Liver (tissue), 9 donors: ENCODE results near the gene ALPK3. TPM values are rescaled to one million over a fixed set of nuclear protein-coding genes. Genes with fewer than 3 reads are reported as not detected.

ENCODE experiments used
- DNase-seq: peaks from one replicate; pipeline ENCODE4 v3.0.0-alpha.2; 2017; ENCODE audit warnings: low spot score
- H3K27ac ChIP-seq, 2 donors: one replicate each; pipeline ENCODE4 v1.7.0; 2013; ENCODE audit warnings: inconsistent platforms in 2 of 2, low read length in 2 of 2, control low read depth in 1 of 2, low read depth in 1 of 2, mild to moderate bottlenecking in 1 of 2
- H3K27me3 ChIP-seq, 4 donors: one replicate each; pipeline versions ENCODE4 v1.6.1 to v1.7.0; 2013; ENCODE audit warnings: low read length in 3 of 4, inconsistent platforms in 1 of 4, mild to moderate bottlenecking in 1 of 4, moderate library complexity in 1 of 4; ENCODE audit not compliant: control insufficient read depth in 4 of 4, insufficient read depth in 4 of 4
- H3K36me3 ChIP-seq, 4 donors: one replicate each; pipeline versions ENCODE4 v1.6.1 to v1.7.0; 2013; ENCODE audit warnings: low read length in 3 of 4, mild to moderate bottlenecking in 3 of 4, low read depth in 1 of 4, moderate library complexity in 1 of 4; ENCODE audit not compliant: control insufficient read depth in 4 of 4, insufficient read depth in 3 of 4
- H3K4me1 ChIP-seq, 4 donors: one replicate each; pipeline versions ENCODE4 v1.6.1 to v1.7.0; 2013; ENCODE audit warnings: low read length in 3 of 4, mild to moderate bottlenecking in 3 of 4, moderate library complexity in 1 of 4; ENCODE audit not compliant: control insufficient read depth in 4 of 4, insufficient read depth in 4 of 4
- H3K4me3 ChIP-seq, 3 donors: one replicate each; pipeline versions ENCODE4 v1.6.1 to v1.7.0; 2013; ENCODE audit warnings: low read length in 3 of 3, control low read depth in 1 of 3, low read depth in 1 of 3, mild to moderate bottlenecking in 1 of 3
- H3K9ac ChIP-seq, 2 donors: one replicate each; pipeline ENCODE4 v1.7.0; 2013; ENCODE audit warnings: low read length in 2 of 2, mild to moderate bottlenecking in 2 of 2, moderate library complexity in 2 of 2, control low read depth in 1 of 2, low read depth in 1 of 2
- H3K9me3 ChIP-seq, 4 donors: one replicate each; pipeline versions ENCODE4 v1.6.1 to v1.7.0; 2013; ENCODE audit warnings: low read length in 3 of 4; ENCODE audit not compliant: control insufficient read depth in 4 of 4
- CTCF ChIP-seq: fragments of 150-350 bp; IDR thresholded peaks from 2 replicates; pipeline ENCODE4 v1.5.1; 2017; ENCODE audit warnings: improper control_type of control experiment, low read depth, low read length; ENCODE audit not compliant: missing input control
- FOXA2 ChIP-seq: IDR thresholded peaks from 2 replicates; pipeline ENCODE4 v1.6.1; 2016; ENCODE audit warnings: antibody characterized with exemption
- HNF4A ChIP-seq, 2 donors: conservative IDR thresholded peaks; 2 replicates each; pipeline ENCODE4 v1.6.1; 2016; ENCODE audit warnings: antibody characterized with exemption in 2 of 2, mild to moderate bottlenecking in 2 of 2
- HNF4G ChIP-seq: IDR thresholded peaks from 2 replicates; pipeline ENCODE4 v1.6.1; 2016; ENCODE audit warnings: antibody characterized with exemption
- RAD21 ChIP-seq, 2 donors: IDR thresholded peaks; 2 replicates each; pipeline ENCODE4 v1.6.1; 2016; ENCODE audit warnings: antibody characterized with exemption in 2 of 2, mild to moderate bottlenecking in 2 of 2
- RXRA ChIP-seq, 2 donors: IDR thresholded peaks; 2 replicates each; pipeline ENCODE4 v1.6.1; 2017 to 2018; ENCODE audit warnings: antibody characterized with exemption in 2 of 2, mild to moderate bottlenecking in 1 of 2
- TAF1 ChIP-seq: conservative IDR thresholded peaks from 2 replicates; pipeline ENCODE4 v1.6.1; 2016; ENCODE audit warnings: antibody characterized with exemption, mild to moderate bottlenecking
- WGBS: extraction: QIAGEN DNeasy Blood & Tissue Kit; methylation state at CpG from one replicate; pipeline ENCODE4 v1.1.7; 2013; 5-methylcytosine and 5-hydroxymethylcytosine counted together
- polyA plus RNA-seq, 2 donors: library from polyadenylated mRNA; stranded (reverse) in 1 of 2; unstranded in 1 of 2; fragments of 200-250 nt in 1 of 2; fragments of >200 nt in 1 of 2; fragmentation: Nextera tagmentation in 1 of 2; extraction: Ambion mirVana in 1 of 2; gene quantifications; one replicate each; pipeline versions ENCODE4 v1.2.1 to v1.2.3, GENCODE V29; 2013 to 2015
- total RNA-seq, 2 donors: library from RNA; depleted of rRNA; stranded (reverse); fragments of >200 nt; gene quantifications; one replicate each; pipeline ENCODE4 v1.2.3, GENCODE V29; 2014
- TF ChIP-seq, protein P1 (sequence below): IDR thresholded peaks from 2 replicates; pipeline ENCODE4 v1.6.1; 2016; ENCODE audit warnings: antibody characterized with exemption, mild to moderate bottlenecking
- donor health status: healthy.
- donor health status: healthy.
- donor health status: healthy.
- donor health status: healthy.
- donor health status: healthy.

The ALPK3 gene
- total and polyA plus RNA-seq, 4 donors: 0.96 to 10.0 (median 2.8) TPM

DNA sequence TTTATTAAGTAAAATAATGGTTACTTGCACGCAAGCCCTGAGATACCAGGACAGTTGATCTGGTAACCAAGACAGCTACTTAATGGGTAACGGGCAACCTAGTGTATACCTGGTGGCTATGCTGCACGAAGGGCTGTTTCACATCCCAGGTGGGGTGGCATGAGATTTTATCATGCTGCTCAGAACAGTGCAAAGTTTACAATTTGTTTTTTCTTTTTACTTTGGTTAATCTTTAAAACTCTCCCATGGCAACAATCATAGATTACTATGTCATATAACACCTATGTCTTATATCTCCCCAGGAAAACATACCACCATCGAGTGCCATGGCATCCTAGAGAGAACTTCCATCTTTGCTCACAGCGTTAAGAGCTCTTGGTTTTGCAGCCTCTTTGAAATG is 35.1 kb downstream of the ALPK3 start:
- 77% methylated on average over 5 of the region's 5 CpGs for WGBS
- Histone ChIP-seq H3K4me3 (no peak overlapping the region), H3K9ac (no peak overlapping the region), H3K36me3 (no peaks in the 10 kb centered on the region), H3K9me3 (no peaks in the 10 kb centered on the region), H3K4me1 (peaks cover 0 to 10% (median 2%) of the 10 kb centered on the region in 4 donors), H3K27ac (no peak overlapping the region), H3K27me3 (no peaks in the 10 kb centered on the region)
- TF ChIP-seq HNF4A (conservative IDR thresholded peaks at IDR 0.05) (peak in 1 of 2 donors; percentile 15), FOXA2 (no peak), HNF4G (no peak)
- no peak for DNase-seq

DNA sequence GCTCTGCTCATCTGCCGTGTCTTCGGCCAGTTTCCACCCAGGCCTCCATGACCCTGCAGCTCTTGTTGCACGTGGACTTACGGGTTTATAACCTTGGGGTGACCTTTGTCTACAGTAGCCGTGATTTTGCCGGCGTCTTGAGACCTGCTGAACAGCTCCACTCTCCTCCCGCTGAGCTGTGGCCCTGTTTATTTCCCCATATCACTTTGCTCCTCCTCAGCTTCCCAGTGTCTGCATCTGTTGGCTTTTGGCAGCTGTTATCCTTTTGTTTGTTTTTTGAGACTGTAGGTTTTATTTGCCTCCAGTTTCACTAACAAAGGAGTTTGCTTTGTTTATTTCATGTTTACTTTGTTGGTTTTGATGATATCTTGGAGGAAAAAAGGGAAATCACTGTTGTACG is 38.0 kb downstream of the ALPK3 start:
- DNase-seq: no peak
- TF ChIP-seq RXRA (IDR thresholded peaks at IDR 0.05) (no peak), TAF1 (no peak), RAD21 (IDR thresholded peaks at IDR 0.05) (no peak)
- TF ChIP-seq, protein P1, sequence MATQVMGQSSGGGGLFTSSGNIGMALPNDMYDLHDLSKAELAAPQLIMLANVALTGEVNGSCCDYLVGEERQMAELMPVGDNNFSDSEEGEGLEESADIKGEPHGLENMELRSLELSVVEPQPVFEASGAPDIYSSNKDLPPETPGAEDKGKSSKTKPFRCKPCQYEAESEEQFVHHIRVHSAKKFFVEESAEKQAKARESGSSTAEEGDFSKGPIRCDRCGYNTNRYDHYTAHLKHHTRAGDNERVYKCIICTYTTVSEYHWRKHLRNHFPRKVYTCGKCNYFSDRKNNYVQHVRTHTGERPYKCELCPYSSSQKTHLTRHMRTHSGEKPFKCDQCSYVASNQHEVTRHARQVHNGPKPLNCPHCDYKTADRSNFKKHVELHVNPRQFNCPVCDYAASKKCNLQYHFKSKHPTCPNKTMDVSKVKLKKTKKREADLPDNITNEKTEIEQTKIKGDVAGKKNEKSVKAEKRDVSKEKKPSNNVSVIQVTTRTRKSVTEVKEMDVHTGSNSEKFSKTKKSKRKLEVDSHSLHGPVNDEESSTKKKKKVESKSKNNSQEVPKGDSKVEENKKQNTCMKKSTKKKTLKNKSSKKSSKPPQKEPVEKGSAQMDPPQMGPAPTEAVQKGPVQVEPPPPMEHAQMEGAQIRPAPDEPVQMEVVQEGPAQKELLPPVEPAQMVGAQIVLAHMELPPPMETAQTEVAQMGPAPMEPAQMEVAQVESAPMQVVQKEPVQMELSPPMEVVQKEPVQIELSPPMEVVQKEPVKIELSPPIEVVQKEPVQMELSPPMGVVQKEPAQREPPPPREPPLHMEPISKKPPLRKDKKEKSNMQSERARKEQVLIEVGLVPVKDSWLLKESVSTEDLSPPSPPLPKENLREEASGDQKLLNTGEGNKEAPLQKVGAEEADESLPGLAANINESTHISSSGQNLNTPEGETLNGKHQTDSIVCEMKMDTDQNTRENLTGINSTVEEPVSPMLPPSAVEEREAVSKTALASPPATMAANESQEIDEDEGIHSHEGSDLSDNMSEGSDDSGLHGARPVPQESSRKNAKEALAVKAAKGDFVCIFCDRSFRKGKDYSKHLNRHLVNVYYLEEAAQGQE: no peak
- Histone ChIP-seq H3K36me3 (no peaks in the 10 kb centered on the region), H3K4me3 (no peak overlapping the region), H3K9me3 (no peaks in the 10 kb centered on the region), H3K4me1 (peaks cover 0 to 12% (median 2%) of the 10 kb centered on the region in 4 donors), H3K27me3 (no peaks in the 10 kb centered on the region), H3K9ac (no peak overlapping the region), H3K27ac (no peak overlapping the region)
- 77% methylated on average over 9 of the region's 9 CpGs for WGBS

DNA sequence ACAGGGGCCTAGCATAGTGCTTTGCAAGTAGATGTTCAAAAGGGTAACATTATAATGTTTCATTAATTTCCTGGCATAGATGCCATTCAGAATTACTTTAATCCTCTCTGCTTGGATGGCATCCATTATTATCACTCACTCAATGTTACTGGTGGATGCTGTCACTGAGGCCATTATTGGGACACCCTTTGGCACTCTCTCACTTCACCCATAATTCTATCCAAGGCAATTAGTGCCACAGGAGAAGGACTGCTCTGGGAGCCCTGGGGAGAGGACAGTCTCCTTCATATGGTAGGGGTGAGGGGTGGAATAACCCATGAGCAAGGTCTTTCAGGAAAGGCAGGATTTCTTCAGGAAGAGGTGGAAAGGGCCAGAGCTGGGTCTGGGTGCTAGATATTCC is 38.6 kb downstream of the ALPK3 start:
- H3K27ac ChIP-seq: no peak overlapping the region
- no peaks in the 10 kb centered on the region for H3K36me3 ChIP-seq
- no peak for DNase-seq
- no peaks in the 10 kb centered on the region for H3K27me3 ChIP-seq
- no peak overlapping the region for H3K9ac ChIP-seq
- TF ChIP-seq CTCF (no peak), RXRA (IDR thresholded peaks at IDR 0.05) (no peak), HNF4A (conservative IDR thresholded peaks at IDR 0.05) (no peak)
- peaks cover 0 to 16% (median 2%) of the 10 kb centered on the region in 4 donors for H3K4me1 ChIP-seq
- H3K4me3 ChIP-seq: no peak overlapping the region
- no peaks in the 10 kb centered on the region for H3K9me3 ChIP-seq
